Cardiac muscle cell (in vitro differentiated cells and primary cell): Measurements from ENCODE around the gene PAGE5. TPM values are rescaled to one million over a fixed set of nuclear protein-coding genes. Genes with fewer than 3 reads are reported as not detected.

ENCODE experiments used
- DNase-seq, 2 donors: peaks; one replicate each; pipeline versions ENCODE4 v3.0.0 to v3.0.0-alpha.2; 2010 to 2017; ENCODE audit warnings: low read depth in 1 of 2, low spot score in 1 of 2
- H3K27ac ChIP-seq: fragments of 200-600 bp; sonication (generic); 2 replicates; pipeline ENCODE4 v1.5.1; 2016
- H3K27me3 ChIP-seq: fragments of 200-600 bp; sonication (generic); 2 replicates; pipeline ENCODE4 v1.6.0; 2016; ENCODE audit warnings: control low read depth
- H3K36me3 ChIP-seq: fragments of 200-600 bp; sonication (generic); 2 replicates; pipeline ENCODE4 v1.5.1; 2016; ENCODE audit warnings: control low read depth
- H3K4me1 ChIP-seq: fragments of 200-600 bp; sonication (generic); 2 replicates; pipeline ENCODE4 v1.8.1; 2017; ENCODE audit warnings: low read depth, mild to moderate bottlenecking, mixed run types
- H3K4me3 ChIP-seq: fragments of 200-600 bp; sonication (generic); 2 replicates; pipeline ENCODE4 v1.5.1; 2016; ENCODE audit warnings: mild to moderate bottlenecking
- H3K9me3 ChIP-seq: fragments of 200-600 bp; sonication (generic); 2 replicates; pipeline ENCODE4 v1.5.1; 2017; ENCODE audit warnings: low read depth, mild to moderate bottlenecking, control low read depth
- polyA plus RNA-seq: library from polyadenylated mRNA; unstranded; fragments of >200 nt; fragmentation: Nextera tagmentation; extraction: Ambion mirVana; gene quantifications from 2 replicates; pipeline ENCODE4 v1.2.1, GENCODE V29; 2016
- total RNA-seq: library from RNA; depleted of rRNA; stranded (reverse); fragments of >200 nt; gene quantifications from 2 replicates; pipeline ENCODE4 v1.2.3, GENCODE V29; 2016
- TF ChIP-seq, protein P1 (sequence below): IDR thresholded peaks from 2 replicates; pipeline ENCODE4 v1.5.1; 2012; ENCODE audit warnings: low read depth, mild to moderate bottlenecking, low read length

The PAGE5 gene
- total and polyA plus RNA-seq, 2 experiments from 2014 or later: not detected

DNA sequence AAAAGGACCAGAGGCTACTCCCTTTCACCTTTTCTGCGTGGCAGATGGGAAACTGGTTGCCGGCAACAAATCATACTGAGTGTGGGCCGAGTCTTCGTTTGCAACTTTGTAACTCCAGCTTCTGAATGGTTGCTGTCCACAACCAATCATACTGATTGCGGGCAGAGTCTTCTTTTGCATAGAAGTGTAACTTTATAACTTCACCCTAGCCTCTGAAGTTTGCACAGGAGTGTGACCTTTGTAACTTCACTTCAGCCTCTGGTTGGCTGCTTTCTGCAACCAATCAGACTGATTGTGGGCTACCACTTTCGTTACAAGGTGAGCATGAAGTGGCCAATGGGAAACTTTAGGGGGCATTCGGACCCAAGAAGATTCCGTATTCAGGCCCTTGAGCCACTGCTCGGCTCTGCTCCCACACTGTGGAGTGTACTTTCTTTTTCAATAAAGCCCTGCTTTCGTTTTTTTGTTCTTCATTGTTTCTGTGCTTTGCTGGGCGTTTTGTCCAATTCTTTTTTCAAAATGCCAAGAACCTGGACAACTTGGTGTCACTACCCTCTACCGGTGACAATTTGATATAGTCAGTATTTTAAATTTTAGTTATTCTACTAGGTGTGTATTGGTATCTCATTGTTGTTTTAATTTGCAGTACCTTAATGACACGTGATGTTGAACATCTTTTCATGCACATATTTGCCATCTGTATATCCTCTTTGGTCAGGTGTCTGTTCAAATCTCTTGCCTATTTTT, 9.0 kb upstream of the PAGE5 start:
- TF ChIP-seq, protein P1, sequence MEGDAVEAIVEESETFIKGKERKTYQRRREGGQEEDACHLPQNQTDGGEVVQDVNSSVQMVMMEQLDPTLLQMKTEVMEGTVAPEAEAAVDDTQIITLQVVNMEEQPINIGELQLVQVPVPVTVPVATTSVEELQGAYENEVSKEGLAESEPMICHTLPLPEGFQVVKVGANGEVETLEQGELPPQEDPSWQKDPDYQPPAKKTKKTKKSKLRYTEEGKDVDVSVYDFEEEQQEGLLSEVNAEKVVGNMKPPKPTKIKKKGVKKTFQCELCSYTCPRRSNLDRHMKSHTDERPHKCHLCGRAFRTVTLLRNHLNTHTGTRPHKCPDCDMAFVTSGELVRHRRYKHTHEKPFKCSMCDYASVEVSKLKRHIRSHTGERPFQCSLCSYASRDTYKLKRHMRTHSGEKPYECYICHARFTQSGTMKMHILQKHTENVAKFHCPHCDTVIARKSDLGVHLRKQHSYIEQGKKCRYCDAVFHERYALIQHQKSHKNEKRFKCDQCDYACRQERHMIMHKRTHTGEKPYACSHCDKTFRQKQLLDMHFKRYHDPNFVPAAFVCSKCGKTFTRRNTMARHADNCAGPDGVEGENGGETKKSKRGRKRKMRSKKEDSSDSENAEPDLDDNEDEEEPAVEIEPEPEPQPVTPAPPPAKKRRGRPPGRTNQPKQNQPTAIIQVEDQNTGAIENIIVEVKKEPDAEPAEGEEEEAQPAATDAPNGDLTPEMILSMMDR: no peak
- no peak overlapping the region for H3K27ac ChIP-seq
- H3K4me1 ChIP-seq: no peaks in the 10 kb centered on the region
- H3K27me3 ChIP-seq: no peaks in the 10 kb centered on the region
- DNase-seq: no peak
- H3K36me3 ChIP-seq: no peaks in the 10 kb centered on the region
- no peaks in the 10 kb centered on the region for H3K9me3 ChIP-seq
- H3K4me3 ChIP-seq: no peak overlapping the region

DNA sequence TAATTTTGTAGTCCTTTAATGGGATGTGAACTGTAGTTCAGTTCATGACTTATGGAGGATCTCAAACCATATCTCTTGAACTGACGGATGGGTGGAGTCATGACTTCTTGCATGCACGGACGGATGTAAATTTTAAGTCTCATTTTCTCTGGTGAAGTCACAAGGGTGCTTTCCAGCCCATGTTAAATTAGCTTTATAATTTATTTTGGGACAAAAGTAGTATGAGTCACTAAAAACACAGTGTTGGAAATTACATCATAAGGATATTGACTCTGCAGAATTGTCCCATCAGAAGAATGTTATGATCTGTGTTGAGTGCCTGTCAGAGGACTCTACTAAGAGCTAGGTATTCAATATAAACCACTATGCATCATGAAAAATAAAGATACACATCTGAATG, 6.8 kb upstream of the PAGE5 start:
- Histone ChIP-seq H3K4me3 (no peak overlapping the region), H3K27me3 (no peaks in the 10 kb centered on the region), H3K36me3 (no peaks in the 10 kb centered on the region), H3K9me3 (no peaks in the 10 kb centered on the region), H3K27ac (no peak overlapping the region), H3K4me1 (no peaks in the 10 kb centered on the region)
- TF ChIP-seq, protein P1: no peak
- DNase-seq: no peak

DNA sequence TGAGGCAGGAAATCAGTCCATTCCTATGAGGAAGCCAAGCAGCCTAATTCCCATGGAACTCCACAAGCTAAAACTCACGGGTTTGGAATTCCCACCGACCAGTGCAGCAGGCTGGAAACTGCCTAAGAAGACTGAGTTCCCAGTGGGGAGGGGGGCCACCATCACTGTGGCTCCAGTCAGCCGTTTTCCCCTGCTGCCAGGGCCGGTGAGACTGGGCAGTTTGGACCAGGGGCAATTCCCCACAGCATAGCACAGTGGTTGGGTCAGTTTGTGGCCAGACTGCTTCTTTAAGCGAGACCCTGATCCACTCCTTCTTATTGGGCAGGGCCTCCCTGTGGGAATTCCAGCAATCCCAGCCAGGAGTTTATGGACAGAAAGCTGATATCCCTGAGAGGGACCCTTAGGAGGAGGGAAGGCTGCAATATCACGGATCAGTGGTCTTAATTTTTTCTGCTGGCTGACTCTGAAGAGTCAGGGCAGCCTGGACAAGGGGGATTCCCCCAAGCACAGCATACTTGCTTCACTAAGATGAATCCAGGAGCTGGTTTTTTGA, 20.7 kb downstream of the PAGE5 start:
- H3K4me1 ChIP-seq: no peaks in the 10 kb centered on the region
- no peaks in the 10 kb centered on the region for H3K9me3 ChIP-seq
- TF ChIP-seq, protein P1: no peak
- H3K4me3 ChIP-seq: no peak overlapping the region
- no peaks in the 10 kb centered on the region for H3K27me3 ChIP-seq
- no peak overlapping the region for H3K27ac ChIP-seq
- H3K36me3 ChIP-seq: no peaks in the 10 kb centered on the region
- no peak for DNase-seq

DNA sequence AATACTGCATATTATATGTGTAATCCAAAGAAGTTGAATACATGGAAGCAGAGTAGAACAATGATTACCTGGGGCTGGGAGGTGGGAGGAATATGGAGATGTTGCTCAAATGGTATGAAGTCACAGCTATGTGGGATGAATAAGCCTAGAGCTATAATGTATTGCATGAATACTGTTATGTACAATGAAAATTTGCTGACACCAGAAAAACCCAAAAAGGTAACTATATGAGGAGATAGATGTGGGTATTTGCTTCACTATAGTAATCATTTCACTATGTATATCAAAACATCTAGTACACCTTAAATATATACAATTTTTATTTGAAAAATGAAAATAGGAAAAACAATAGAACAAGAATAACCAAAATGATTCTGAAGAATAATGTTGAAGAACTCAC, 33.4 kb downstream of the PAGE5 start:
- DNase-seq: no peak
- Histone ChIP-seq H3K4me1 (no peaks in the 10 kb centered on the region), H3K4me3 (no peak overlapping the region), H3K27ac (no peak overlapping the region), H3K9me3 (peaks cover 3% of the 10 kb centered on the region), H3K27me3 (no peaks in the 10 kb centered on the region), H3K36me3 (no peaks in the 10 kb centered on the region)
- TF ChIP-seq, protein P1: no peak

DNA sequence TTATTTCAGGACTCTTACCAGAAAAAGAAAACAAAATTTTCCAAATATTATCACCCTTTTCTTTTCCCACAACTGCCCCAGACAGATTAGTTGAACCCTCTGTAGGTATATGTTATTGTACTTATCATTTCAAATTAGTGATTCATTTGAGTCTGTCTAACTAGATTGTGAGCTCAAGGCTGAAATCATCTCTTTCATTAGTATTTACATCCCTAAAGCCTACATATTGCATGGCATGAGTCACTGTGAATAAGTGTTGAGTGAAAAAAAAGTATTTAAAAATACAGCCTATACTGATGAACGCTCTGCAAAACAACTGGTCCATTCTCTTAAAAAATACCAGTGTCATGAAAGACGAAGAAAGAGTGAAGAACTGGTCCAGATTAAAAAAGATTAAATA, 40.7 kb downstream of the PAGE5 start:
- Histone ChIP-seq H3K4me3 (no peak overlapping the region), H3K36me3 (no peaks in the 10 kb centered on the region), H3K27ac (no peak overlapping the region), H3K27me3 (no peaks in the 10 kb centered on the region), H3K4me1 (no peaks in the 10 kb centered on the region), H3K9me3 (peaks cover 3% of the 10 kb centered on the region)
- TF ChIP-seq, protein P1: no peak
- DNase-seq: no peak
